GM23338 (cell line): ENCODE results near the gene ACY1. TPM values are rescaled to one million over a fixed set of nuclear protein-coding genes. Genes with fewer than 3 reads are reported as not detected.

Source experiments
- ATAC-seq: fragments of 200-7000 bp; cut with Tn5 transposase; 3 replicates; pipeline ENCODE4 v1.9.1; 2020
- DNase-seq: peaks from one replicate; pipeline ENCODE4 v3.0.0-alpha.2; 2015; ENCODE audit warnings: low spot score
- H2AFZ ChIP-seq: fragments of 200-600 bp; sonication (generic); 2 replicates; pipeline ENCODE4 v1.8.0; 2016; ENCODE audit warnings: antibody characterized with exemption, mild to moderate bottlenecking, moderate library complexity
- H3F3A ChIP-seq: fragments of 200-600 bp; sonication (generic); replicated peaks from 2 replicates; pipeline ENCODE4 v1.8.0; 2017; ENCODE audit warnings: antibody characterized with exemption, mixed run types, low read depth
- H3K27ac ChIP-seq: fragments of 200-600 bp; sonication (generic); 2 replicates; pipeline ENCODE4 v1.6.1; 2016; ENCODE audit warnings: low read depth
- H3K27me3 ChIP-seq: fragments of 200-600 bp; sonication (generic); 2 replicates; pipeline ENCODE4 v1.8.0; 2016; ENCODE audit warnings: mild to moderate bottlenecking, mixed run types, moderate library complexity; ENCODE audit not compliant: insufficient read depth
- H3K36me3 ChIP-seq: fragments of 200-600 bp; sonication (generic); 2 replicates; pipeline ENCODE4 v1.8.0; 2016; ENCODE audit warnings: mild to moderate bottlenecking; ENCODE audit not compliant: insufficient read depth
- H3K4me1 ChIP-seq: fragments of 200-600 bp; sonication (generic); 2 replicates; pipeline ENCODE4 v1.8.0; 2016; ENCODE audit warnings: mild to moderate bottlenecking, moderate library complexity; ENCODE audit not compliant: insufficient read depth
- H3K4me2 ChIP-seq: fragments of 200-600 bp; sonication (generic); 2 replicates; pipeline ENCODE4 v1.7.1; 2017; ENCODE audit warnings: mixed run types
- H3K4me3 ChIP-seq: fragments of 200-600 bp; sonication (generic); 2 replicates; pipeline ENCODE4 v1.6.1; 2016; ENCODE audit warnings: mixed run types
- H3K79me2 ChIP-seq: fragments of 200-600 bp; sonication (generic); replicated peaks from 2 replicates; pipeline ENCODE4 v1.8.0; 2017; ENCODE audit warnings: mild to moderate bottlenecking; ENCODE audit not compliant: insufficient read depth
- H3K9me2 ChIP-seq: fragments of 200-600 bp; sonication (generic); 2 replicates; pipeline ENCODE4 v1.8.0; 2017; ENCODE audit not compliant: insufficient read depth
- H4K20me1 ChIP-seq: fragments of 200-600 bp; sonication (generic); replicated peaks from 2 replicates; pipeline ENCODE4 v1.8.0; 2017; ENCODE audit warnings: mild to moderate bottlenecking; ENCODE audit not compliant: insufficient read depth
- H3K27ac Mint-ChIP-seq: 2 replicates; pipeline ENCODE4 v1.8.0; 2020; ENCODE audit warnings: inconsistent platforms, mild to moderate bottlenecking, moderate library complexity, mixed read lengths
- H3K27me3 Mint-ChIP-seq: 3 replicates; pipeline ENCODE4 v1.8.0; 2022; ENCODE audit warnings: low read depth, mild to moderate bottlenecking, moderate library complexity, mixed read lengths, inconsistent platforms; ENCODE audit not compliant: insufficient read depth, poor library complexity
- H3K36me3 Mint-ChIP-seq: 3 replicates; pipeline ENCODE4 v1.8.0; 2021; ENCODE audit warnings: low read depth, mild to moderate bottlenecking, inconsistent platforms, moderate library complexity, mixed read lengths
- H3K4me1 Mint-ChIP-seq: 3 replicates; pipeline ENCODE4 v1.8.0; 2020; ENCODE audit warnings: mild to moderate bottlenecking, inconsistent platforms, mixed read lengths
- H3K4me3 Mint-ChIP-seq: 3 replicates; pipeline ENCODE4 v1.8.0; 2021; ENCODE audit warnings: moderate library complexity, mild to moderate bottlenecking, inconsistent platforms, mixed read lengths
- H3K9me3 Mint-ChIP-seq: 3 replicates; pipeline ENCODE4 v1.8.0; 2020; ENCODE audit warnings: moderate library complexity, mild to moderate bottlenecking, inconsistent platforms, mixed read lengths
- EZH2 ChIP-seq: fragments of 200-600 bp; sonication (generic); IDR thresholded peaks from one replicate; pipeline ENCODE4 v1.8.0; 2017; ENCODE audit warnings: antibody characterized with exemption, mild to moderate bottlenecking, low read depth; ENCODE audit not compliant: unreplicated experiment
- JUNB ChIP-seq: IDR thresholded peaks from one replicate; pipeline ENCODE4 v1.6.1; 2016; ENCODE audit warnings: antibody characterized with exemption; ENCODE audit not compliant: unreplicated experiment
- NANOG ChIP-seq: IDR thresholded peaks from 2 replicates; pipeline ENCODE4 v1.6.1; 2016; ENCODE audit warnings: antibody characterized with exemption, borderline replicate concordance
- ZNF331 ChIP-seq: fragments of 250-450 bp; sonication (Bioruptor Pico); IDR thresholded peaks from 2 replicates; pipeline ENCODE4 v1.5.0; 2020; ENCODE audit warnings: low read depth, mild to moderate bottlenecking, moderate library complexity
- ZNF462 ChIP-seq: fragments of 250-450 bp; sonication (Bioruptor Pico); IDR thresholded peaks from 2 replicates; pipeline ENCODE4 v1.5.0; 2020; ENCODE audit warnings: mild to moderate bottlenecking, moderate library complexity
- polyA plus RNA-seq: library from polyadenylated mRNA; unstranded; fragments of >200 nt; fragmentation: Nextera tagmentation; extraction: Ambion mirVana; gene quantifications from 2 replicates; pipeline ENCODE4 v1.2.1, GENCODE V29; 2016
- total RNA-seq: library from RNA; depleted of rRNA; stranded (reverse); fragments of >200 nt; shearing (Covaris generic); gene quantifications from 2 replicates; pipeline ENCODE4 v1.2.3, GENCODE V29; 2014

ACY1 gene
- total and polyA plus RNA-seq, 2 experiments from 2014 or later, result 38.4 to 62.8 TPM

DNA sequence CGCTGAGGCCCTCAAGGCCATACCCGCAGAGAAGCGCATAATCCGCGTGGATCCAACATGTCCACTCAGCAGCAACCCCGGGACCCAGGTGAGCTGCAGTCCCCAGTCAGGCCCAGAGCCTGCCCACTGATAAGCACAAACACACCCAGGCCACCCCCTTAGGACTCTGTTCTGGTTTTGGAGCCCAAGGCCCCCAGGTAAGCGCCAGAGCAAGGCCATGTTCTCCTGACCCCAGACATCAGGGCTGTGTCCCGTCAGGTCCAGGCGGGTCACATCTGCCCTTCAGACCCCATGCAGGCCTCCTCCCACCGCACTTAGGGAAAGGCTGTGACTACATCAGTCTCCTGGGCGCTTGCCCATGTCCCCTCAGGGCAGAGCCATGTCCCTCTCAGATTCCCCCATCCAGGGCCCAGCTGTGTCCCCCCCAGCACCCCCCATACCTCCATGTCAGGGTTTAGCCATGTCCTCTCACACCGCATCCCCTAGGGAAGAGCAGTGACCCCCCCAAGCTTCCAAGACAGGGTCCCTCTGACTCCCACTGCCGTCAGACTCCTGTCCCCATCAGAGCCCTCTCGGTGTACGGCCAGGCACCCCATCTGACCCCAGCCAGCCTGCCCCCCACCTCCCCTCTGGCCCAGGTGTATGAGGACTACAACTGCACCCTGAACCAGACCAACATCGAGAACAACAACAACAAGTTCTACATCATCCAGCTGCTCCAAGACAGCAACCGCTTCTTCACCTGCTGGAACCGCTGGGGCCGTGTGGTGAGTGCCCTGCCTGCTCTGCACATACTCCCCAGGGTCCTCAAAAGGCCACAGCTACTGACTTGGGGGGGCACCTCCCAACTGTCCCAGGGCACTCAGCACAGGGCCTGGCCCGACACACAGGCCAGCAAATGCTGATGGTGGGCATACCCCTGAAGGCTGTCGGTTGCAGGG lies 39.6 kb upstream of the ACY1 start (continued):
- no peak for TF ChIP-seq ZNF462 (CRISPR knock-in tag)

GRCh38 chr3:51944451-51945021 lies 38.8 kb upstream of the ACY1 start:
- Histone ChIP-seq H3K27me3 (no peaks in the 10 kb centered on the region), H2AFZ (no peak overlapping the region), H4K20me1 (peaks cover 5% of the 10 kb centered on the region), H3K4me2 (no peak overlapping the region), H3K36me3 (0 out of 2 replicates have a peak, but pooled peaks cover 4% of the 10 kb centered on the region), H3F3A (0 out of 2 replicates have a peak, but pooled peaks cover 2% of the 10 kb centered on the region), H3K27ac (no peak overlapping the region), H3K9me2 (no peaks in the 10 kb centered on the region), H3K79me2 (peaks cover 19% of the 10 kb centered on the region), H3K4me1 (peaks cover 9% of the 10 kb centered on the region; the same call in 1 of the 2 replicates), H3K4me3 (no peak overlapping the region)
- Mint-ChIP-seq H3K27me3 (peaks cover 23% of the 10 kb centered on the region), H3K4me1 (peaks cover 14% of the 10 kb centered on the region), H3K36me3 (peaks cover 14% of the 10 kb centered on the region; the same call in 2 of the 3 replicates), H3K4me3 (no peak overlapping the region; the same call in 2 of the 3 replicates), H3K9me3 (no peaks in the 10 kb centered on the region), H3K27ac (no peak overlapping the region)
- TF ChIP-seq JUNB, result no peak
- no peak for TF ChIP-seq ZNF331
- TF ChIP-seq NANOG, result no peak
- TF ChIP-seq EZH2, result no peak
- DNase-seq (no peak), ATAC-seq (no peak)
